Parathyroid adenoma (tissue), 2 donors: ENCODE results near the gene ACVR1C.

ENCODE experiments used
- H2AFZ ChIP-seq: fragments of 300-600 bp; sonication (generic); one replicate; pipeline ENCODE4 v1.7.0; 2017; ENCODE audit warnings: antibody characterized with exemption, mild to moderate bottlenecking
- H3K27ac ChIP-seq: fragments of 300-600 bp; sonication (generic); one replicate; pipeline ENCODE4 v1.7.0; 2017
- H3K27me3 ChIP-seq: fragments of 300-600 bp; sonication (generic); one replicate; pipeline ENCODE4 v1.7.0; 2017; ENCODE audit warnings: low read length; ENCODE audit not compliant: control insufficient read depth, insufficient read depth
- H3K36me3 ChIP-seq: fragments of 300-600 bp; sonication (generic); one replicate; pipeline ENCODE4 v1.7.0; 2017; ENCODE audit warnings: low read length; ENCODE audit not compliant: control insufficient read depth, insufficient read depth
- H3K4me1 ChIP-seq: fragments of 300-600 bp; sonication (generic); one replicate; pipeline ENCODE4 v1.7.0; 2017; ENCODE audit warnings: control low read depth
- H3K4me2 ChIP-seq: fragments of 300-600 bp; sonication (generic); one replicate; pipeline ENCODE4 v1.7.0; 2017; ENCODE audit warnings: low read length
- H3K4me3 ChIP-seq: fragments of 300-600 bp; sonication (generic); one replicate; pipeline ENCODE4 v1.7.0; 2017; ENCODE audit warnings: low read depth, low read length
- H3K79me2 ChIP-seq: fragments of 300-600 bp; sonication (generic); one replicate; pipeline ENCODE4 v1.7.0; 2017; ENCODE audit warnings: control low read depth
- H3K9ac ChIP-seq: fragments of 300-600 bp; sonication (generic); one replicate; pipeline ENCODE4 v1.7.0; 2017; ENCODE audit warnings: mild to moderate bottlenecking
- H3K9me3 ChIP-seq: fragments of 300-600 bp; sonication (generic); one replicate; pipeline ENCODE4 v1.7.0; 2017; ENCODE audit warnings: low read length; ENCODE audit not compliant: control insufficient read depth
- TF ChIP-seq, protein P1 (sequence below): fragments of 300-600 bp; sonication (generic); IDR thresholded peaks from one replicate; pipeline ENCODE4 v1.7.0; 2017; ENCODE audit warnings: antibody characterized with exemption, mild to moderate bottlenecking
- donor health status: primary hyperparathyroidism.

The ACVR1C gene

DNA sequence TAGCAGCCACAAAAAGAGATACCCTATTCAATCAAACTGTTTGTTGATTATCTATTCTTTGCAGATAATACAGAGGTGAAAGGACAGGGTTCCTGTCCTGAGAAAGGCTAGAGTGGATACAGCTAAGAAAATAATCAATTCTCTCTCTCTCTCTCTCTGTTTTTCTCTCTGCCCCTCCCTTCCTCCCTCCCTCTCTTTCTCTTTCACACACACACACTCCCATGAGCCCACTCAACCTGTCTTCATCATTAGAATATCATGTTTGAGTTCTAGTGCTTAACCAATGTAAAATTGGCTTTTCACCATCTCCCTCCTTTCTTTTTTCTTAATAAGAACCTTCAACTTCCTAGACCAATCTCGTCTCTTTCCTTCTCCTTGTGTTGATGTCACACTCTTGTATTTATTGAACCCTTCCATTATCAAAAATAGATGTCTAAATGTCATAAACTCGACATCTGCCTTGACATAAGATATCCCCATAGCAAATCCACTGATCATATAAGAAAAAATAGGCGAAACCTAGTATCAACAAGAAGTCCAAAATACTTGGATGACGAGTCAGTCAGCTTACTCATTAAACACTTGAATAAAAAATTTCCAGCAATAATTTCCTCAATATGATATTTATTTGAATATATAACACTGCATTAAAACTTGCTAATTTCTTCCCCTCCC is 141.9 kb downstream of the ACVR1C start:
- Histone ChIP-seq H3K4me1 (no peaks in the 10 kb centered on the region), H3K79me2 (no peaks in the 10 kb centered on the region), H3K4me3 (no peak overlapping the region), H3K27me3 (no peaks in the 10 kb centered on the region), H3K4me2 (no peak overlapping the region), H3K9ac (no peak overlapping the region), H2AFZ (no peak overlapping the region), H3K27ac (no peak overlapping the region), H3K9me3 (no peaks in the 10 kb centered on the region), H3K36me3 (no peaks in the 10 kb centered on the region)
- TF ChIP-seq, protein P1, sequence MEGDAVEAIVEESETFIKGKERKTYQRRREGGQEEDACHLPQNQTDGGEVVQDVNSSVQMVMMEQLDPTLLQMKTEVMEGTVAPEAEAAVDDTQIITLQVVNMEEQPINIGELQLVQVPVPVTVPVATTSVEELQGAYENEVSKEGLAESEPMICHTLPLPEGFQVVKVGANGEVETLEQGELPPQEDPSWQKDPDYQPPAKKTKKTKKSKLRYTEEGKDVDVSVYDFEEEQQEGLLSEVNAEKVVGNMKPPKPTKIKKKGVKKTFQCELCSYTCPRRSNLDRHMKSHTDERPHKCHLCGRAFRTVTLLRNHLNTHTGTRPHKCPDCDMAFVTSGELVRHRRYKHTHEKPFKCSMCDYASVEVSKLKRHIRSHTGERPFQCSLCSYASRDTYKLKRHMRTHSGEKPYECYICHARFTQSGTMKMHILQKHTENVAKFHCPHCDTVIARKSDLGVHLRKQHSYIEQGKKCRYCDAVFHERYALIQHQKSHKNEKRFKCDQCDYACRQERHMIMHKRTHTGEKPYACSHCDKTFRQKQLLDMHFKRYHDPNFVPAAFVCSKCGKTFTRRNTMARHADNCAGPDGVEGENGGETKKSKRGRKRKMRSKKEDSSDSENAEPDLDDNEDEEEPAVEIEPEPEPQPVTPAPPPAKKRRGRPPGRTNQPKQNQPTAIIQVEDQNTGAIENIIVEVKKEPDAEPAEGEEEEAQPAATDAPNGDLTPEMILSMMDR: no peak

DNA sequence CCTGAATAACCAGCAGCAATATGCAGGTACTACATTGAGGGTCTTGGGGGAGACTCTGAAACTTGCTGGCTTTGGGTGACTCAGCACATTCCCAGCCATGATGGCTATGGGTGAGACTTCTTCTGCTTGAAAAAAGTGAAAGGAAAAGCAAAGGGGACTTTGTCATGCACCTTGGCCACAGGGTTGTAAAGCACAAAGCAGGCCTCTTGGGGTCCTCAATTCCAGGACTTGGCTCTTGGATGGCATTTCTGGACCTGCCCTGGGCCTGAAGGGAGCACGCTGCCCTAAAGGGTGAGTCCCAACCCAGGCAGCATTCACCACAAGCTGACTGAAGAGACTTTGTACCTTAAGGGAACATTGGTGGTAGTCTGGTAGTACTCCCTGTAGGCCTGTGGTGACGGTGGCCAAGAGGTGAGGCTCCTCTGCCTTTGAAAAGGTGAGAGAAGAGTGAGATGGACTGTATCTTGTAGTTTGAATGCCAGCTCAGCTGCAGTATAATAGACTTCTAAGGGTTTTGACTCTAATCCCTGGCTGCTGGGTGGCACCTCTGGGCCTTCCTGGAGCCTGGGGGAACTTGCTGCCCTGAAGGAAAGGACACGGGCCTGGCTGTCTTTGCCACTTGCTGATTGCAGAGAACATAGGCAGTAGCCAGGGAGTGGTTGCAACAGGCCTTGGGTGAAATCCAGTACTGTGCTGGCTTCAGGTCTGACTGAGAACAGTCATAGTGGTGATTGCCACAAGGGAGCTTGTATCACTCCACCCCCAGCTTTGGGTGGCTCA is 148.3 kb downstream of the ACVR1C start:
- Histone ChIP-seq H3K79me2 (no peaks in the 10 kb centered on the region), H3K9ac (no peak overlapping the region), H3K4me1 (no peaks in the 10 kb centered on the region), H3K4me3 (no peak overlapping the region), H3K9me3 (no peaks in the 10 kb centered on the region), H3K4me2 (no peak overlapping the region), H3K36me3 (no peaks in the 10 kb centered on the region), H2AFZ (no peak overlapping the region), H3K27ac (no peak overlapping the region), H3K27me3 (no peaks in the 10 kb centered on the region)
- TF ChIP-seq, protein P1: no peak

DNA sequence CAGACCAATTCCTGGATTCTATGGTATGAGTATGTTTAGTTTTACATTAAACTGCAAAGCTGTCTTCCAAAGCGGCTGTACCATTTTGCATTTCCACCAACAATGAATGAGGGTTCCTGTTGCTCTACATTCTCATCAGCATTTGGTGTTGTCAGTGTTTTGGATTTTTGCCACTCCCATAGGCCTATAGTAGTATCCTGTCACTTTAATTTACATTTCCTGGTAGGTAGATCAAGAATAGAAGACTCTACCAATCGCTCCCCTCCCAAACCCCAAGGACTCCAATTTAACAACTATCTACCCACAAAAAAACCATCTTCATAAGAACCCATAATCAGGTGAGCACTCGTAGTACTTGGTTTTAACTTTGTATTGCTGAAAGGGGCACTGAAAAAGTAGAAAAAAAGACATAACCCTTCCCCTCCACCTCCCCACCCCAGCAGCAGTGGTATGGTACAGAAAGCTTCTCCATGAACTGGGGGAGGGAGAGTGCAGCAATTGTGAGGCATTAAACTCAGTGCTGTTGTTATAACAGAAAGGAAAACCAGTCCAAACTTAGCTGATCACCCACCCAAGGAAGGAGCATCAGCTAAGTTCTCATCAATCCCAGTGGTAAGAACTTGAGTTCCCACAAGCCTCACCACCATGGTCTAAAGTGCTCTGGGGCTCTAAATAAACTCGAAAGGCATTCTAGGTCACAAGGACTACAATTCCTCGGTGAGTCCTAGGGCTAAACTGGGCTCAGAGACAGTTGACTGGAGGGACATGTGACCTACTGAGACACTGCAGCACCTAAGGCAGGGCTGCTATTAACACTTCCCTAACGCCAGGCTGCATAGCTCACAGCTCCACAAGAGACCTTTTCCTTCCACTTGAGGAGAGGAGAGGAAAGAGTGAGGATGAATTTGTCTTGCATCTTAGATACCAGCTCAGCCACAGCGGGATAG is 149.3 kb downstream of the ACVR1C start:
- Histone ChIP-seq H3K4me2 (no peak overlapping the region), H3K27ac (no peak overlapping the region), H3K79me2 (no peaks in the 10 kb centered on the region), H3K4me1 (no peaks in the 10 kb centered on the region), H3K4me3 (no peak overlapping the region), H3K9ac (no peak overlapping the region), H3K9me3 (no peaks in the 10 kb centered on the region), H2AFZ (no peak overlapping the region), H3K36me3 (no peaks in the 10 kb centered on the region), H3K27me3 (no peaks in the 10 kb centered on the region)
- TF ChIP-seq, protein P1: no peak

DNA sequence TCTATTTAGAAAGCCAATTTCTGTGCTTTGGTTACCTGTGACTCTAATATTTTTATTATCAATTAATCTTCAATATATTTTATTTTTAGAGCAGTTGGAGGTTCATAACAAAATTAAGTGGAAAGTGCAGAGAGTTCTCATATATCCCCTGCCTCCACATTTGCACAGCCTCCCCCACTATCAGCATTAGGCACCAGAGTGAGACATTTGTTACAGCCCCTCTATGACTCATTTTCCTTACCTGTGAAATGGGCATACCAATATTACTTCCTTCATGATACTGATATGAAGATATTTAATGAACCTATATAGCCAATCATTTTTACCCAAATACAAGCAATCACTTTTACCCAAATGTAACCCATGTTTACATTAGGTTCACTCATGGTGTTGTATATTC is 150.7 kb downstream of the ACVR1C start:
- no peaks in the 10 kb centered on the region for H3K27me3 ChIP-seq
- H2AFZ ChIP-seq: no peak overlapping the region
- H3K79me2 ChIP-seq: no peaks in the 10 kb centered on the region
- no peak overlapping the region for H3K4me3 ChIP-seq
- H3K27ac ChIP-seq: no peak overlapping the region
- no peak overlapping the region for H3K9ac ChIP-seq
- H3K36me3 ChIP-seq: no peaks in the 10 kb centered on the region
- no peak overlapping the region for H3K4me2 ChIP-seq
- H3K9me3 ChIP-seq: no peaks in the 10 kb centered on the region
- TF ChIP-seq, protein P1: no peak
- H3K4me1 ChIP-seq: no peaks in the 10 kb centered on the region
